IMR-90 (cell line): Measurements from ENCODE around the gene NAA35. TPM values are rescaled to one million over a fixed set of nuclear protein-coding genes. Genes with fewer than 3 reads are reported as not detected.

Source experiments
- ATAC-seq: fragments of 200-7000 bp; cut with Tn5 transposase; 2 replicates; pipeline ENCODE4 v1.9.1; 2020; ENCODE audit warnings: low read depth, mild to moderate bottlenecking, moderate library complexity
- BruUV-seq: library from RNA; stranded (reverse); fragments of 400-500 nt; replicated peaks from 2 replicates; lab custom pipeline; 2021; lab: Mats Ljungman, UMichigan
- CTCF ChIA-PET: fragments of 300-600 bp; formaldehyde crosslinking; extraction: SDS; loops from one replicate; lab custom pipeline; 2021; ENCODE audit warnings: antibody characterized with exemption; lab: Yijun Ruan, JAX
- POLR2A ChIA-PET: fragments of 300-600 bp; sonication (Branson Sonifier 250); formaldehyde crosslinking; loops from one replicate; lab custom pipeline; 2022; ENCODE audit warnings: antibody characterized with exemption; ENCODE audit not compliant: unreplicated experiment; lab: Charles Lee
- DNase-seq: peaks from one replicate; pipeline ENCODE4 v3.0.0; 2013
- H2AFZ ChIP-seq: replicated peaks from 2 replicates; pipeline ENCODE3; 2013; ENCODE audit warnings: low read length, mild to moderate bottlenecking; ENCODE audit not compliant: poor library complexity
- H2AK5ac ChIP-seq: 2 replicates; pipeline ENCODE4 v1.6.1; 2013; ENCODE audit warnings: low read depth, low read length, inconsistent platforms
- H2AK9ac ChIP-seq: replicated peaks from 2 replicates; pipeline ENCODE3; 2013; ENCODE audit warnings: mild to moderate bottlenecking, low read depth, low read length, moderate library complexity; ENCODE audit not compliant: poor library complexity
- H2BK120ac ChIP-seq: 2 replicates; pipeline ENCODE4 v1.6.1; 2013; ENCODE audit warnings: low read depth, low read length, inconsistent platforms
- H2BK15ac ChIP-seq: 3 replicates; pipeline ENCODE4 v1.6.1; 2013; ENCODE audit warnings: low read depth, low read length, inconsistent platforms
- H2BK20ac ChIP-seq: 2 replicates; pipeline ENCODE4 v1.6.1; 2013; ENCODE audit warnings: low read depth, mild to moderate bottlenecking, inconsistent platforms, low read length, moderate library complexity
- H2BK5ac ChIP-seq: 2 replicates; pipeline ENCODE4 v1.6.1; 2013; ENCODE audit warnings: mild to moderate bottlenecking, low read depth, low read length, inconsistent platforms; ENCODE audit not compliant: poor library complexity, severe bottlenecking
- H3K14ac ChIP-seq: replicated peaks from 2 replicates; pipeline ENCODE4 v1.6.1; 2013; ENCODE audit warnings: low read depth, low read length, inconsistent platforms
- H3K18ac ChIP-seq: 2 replicates; pipeline ENCODE4 v1.6.1; 2013; ENCODE audit warnings: low read depth, low read length, control low read depth
- H3K23ac ChIP-seq: 2 replicates; pipeline ENCODE4 v1.6.1; 2013; ENCODE audit warnings: low read depth, low read length, inconsistent platforms
- H3K27ac ChIP-seq: 2 replicates; pipeline ENCODE4 v1.5.1; 2013; ENCODE audit warnings: mild to moderate bottlenecking, control low read depth, low read length; ENCODE audit not compliant: insufficient read depth
- H3K27me3 ChIP-seq: 2 replicates; pipeline ENCODE4 v1.6.1; 2013; ENCODE audit warnings: low read length; ENCODE audit not compliant: control insufficient read depth, insufficient read depth
- H3K36me3 ChIP-seq: 2 replicates; pipeline ENCODE4 v1.6.1; 2013; ENCODE audit warnings: low read length, mixed read lengths; ENCODE audit not compliant: control insufficient read depth, insufficient read depth
- H3K4ac ChIP-seq: 2 replicates; pipeline ENCODE4 v1.6.1; 2013; ENCODE audit warnings: low read depth, low read length, inconsistent platforms
- H3K4me1 ChIP-seq: 2 replicates; pipeline ENCODE4 v1.6.1; 2013; ENCODE audit warnings: low read length, mixed read lengths; ENCODE audit not compliant: control insufficient read depth, insufficient read depth
- H3K4me2 ChIP-seq: 2 replicates; pipeline ENCODE4 v1.6.1; 2013; ENCODE audit warnings: low read depth, mild to moderate bottlenecking, control low read depth, low read length, moderate library complexity
- H3K4me3 ChIP-seq: 2 replicates; pipeline ENCODE4 v1.5.1; 2013; ENCODE audit warnings: low read depth, mild to moderate bottlenecking, control low read depth, low read length, moderate library complexity; ENCODE audit not compliant: insufficient read depth
- H3K56ac ChIP-seq: 2 replicates; pipeline ENCODE4 v1.6.1; 2013; ENCODE audit warnings: low read length, inconsistent platforms; ENCODE audit not compliant: insufficient read depth; ENCODE audit errors: extremely low read depth
- H3K79me1 ChIP-seq, 2 experiments: 2 replicates each; pipeline ENCODE4 v1.6.1; 2013; ENCODE audit warnings: low read length in 2 of 2, inconsistent platforms in 1 of 2, low read depth in 1 of 2
- H3K9ac ChIP-seq: 2 replicates; pipeline ENCODE4 v1.6.1; 2013; ENCODE audit warnings: low read depth, low read length, control low read depth
- H3K9me1 ChIP-seq: 2 replicates; pipeline ENCODE4 v1.6.1; 2013; ENCODE audit warnings: low read length, inconsistent platforms; ENCODE audit not compliant: insufficient read depth
- H3K9me3 ChIP-seq: 2 replicates; pipeline ENCODE4 v1.6.1; 2013; ENCODE audit warnings: low read length; ENCODE audit not compliant: control insufficient read depth, insufficient read depth
- H4K20me1 ChIP-seq: 2 replicates; pipeline ENCODE4 v1.6.1; 2013; ENCODE audit warnings: low read length, inconsistent platforms; ENCODE audit not compliant: insufficient read depth
- H4K5ac ChIP-seq: 2 replicates; pipeline ENCODE4 v1.6.1; 2013; ENCODE audit warnings: mild to moderate bottlenecking, low read depth, low read length, control low read depth
- H4K8ac ChIP-seq, 2 experiments: 2 replicates each; pipeline ENCODE4 v1.6.1; 2013; ENCODE audit warnings: low read depth in 2 of 2, low read length in 2 of 2, control low read depth in 1 of 2, inconsistent platforms in 1 of 2
- H4K91ac ChIP-seq: 2 replicates; pipeline ENCODE4 v1.6.1; 2013; ENCODE audit warnings: low read depth, low read length, inconsistent platforms; ENCODE audit not compliant: insufficient read depth
- BHLHE40 ChIP-seq: fragments of 150-350 bp; IDR thresholded peaks from 2 replicates; pipeline ENCODE4 v1.6.1; 2016; ENCODE audit warnings: mild to moderate bottlenecking, low read depth, low read length
- MAZ ChIP-seq: IDR thresholded peaks from 2 replicates; pipeline ENCODE4 v1.6.1; 2012; ENCODE audit warnings: low read depth, mild to moderate bottlenecking, low read length, improper control_type of control experiment, moderate library complexity, borderline replicate concordance
- MXI1 ChIP-seq: IDR thresholded peaks from 2 replicates; pipeline ENCODE4 v1.6.1; 2012; ENCODE audit warnings: low read depth, mild to moderate bottlenecking, low read length, moderate library complexity, borderline replicate concordance
- RAD21 ChIP-seq: IDR thresholded peaks from 2 replicates; pipeline ENCODE4 v1.6.1; 2012; ENCODE audit warnings: low read length, improper control_type of control experiment
- RFX5 ChIP-seq: IDR thresholded peaks from 2 replicates; pipeline ENCODE4 v1.8.0; 2012; ENCODE audit warnings: low read depth, mild to moderate bottlenecking, low read length, moderate library complexity
- SMC3 ChIP-seq: fragments of 150-350 bp; IDR thresholded peaks from 2 replicates; pipeline ENCODE4 v1.6.1; 2016; ENCODE audit warnings: low read depth, mild to moderate bottlenecking, antibody characterized with exemption, low read length, moderate library complexity
- WGBS, 2 experiments: methylation state at CpG; one replicate each; pipeline versions ENCODE4 v1.1.5 to v1.1.7; 2013; ENCODE audit warnings: missing lambda C conversion rate in 2 of 2; ENCODE audit not compliant: insufficient read length in 1 of 2; ENCODE audit errors: extremely low coverage in 2 of 2; 5-methylcytosine and 5-hydroxymethylcytosine counted together
- dilution Hi-C: fragments of 300-500 bp; cut with HindIII; formaldehyde crosslinking; loops from one replicate; pipeline ENCODE4 v1.14.3; 2018; ENCODE audit warnings: low sequenced_read_pairs; ENCODE audit not compliant: unreplicated experiment
- in situ Hi-C: fragments of 300-500 bp; cut with MboI; formaldehyde crosslinking; loops from 3 replicates; pipeline ENCODE4 v1.14.3; 2019; ENCODE audit warnings: low sequenced_read_pairs, inconsistent platforms, mixed read lengths
- intact Hi-C: fragments of 100-400 bp; cut with micrococcal nuclease; formaldehyde crosslinking; loops from 2 replicates; pipeline ENCODE4 v1.10.0; 2022
- polyA plus RNA-seq, 3 experiments: library from polyadenylated mRNA; depleted of rRNA; stranded (reverse); fragments of >200 nt; gene quantifications; 2 replicates each; pipeline ENCODE4 v1.2.3, GENCODE V29; 2012; ENCODE audit warnings: low replicate concordance in 1 of 3
- total RNA-seq: library from RNA; depleted of rRNA; stranded (reverse); fragments of >200 nt; gene quantifications from 2 replicates; pipeline ENCODE4 v1.2.3, GENCODE V29; 2012
- TF ChIP-seq, protein P1 (sequence below): fragments of 150-350 bp; IDR thresholded peaks from 2 replicates; pipeline ENCODE4 v1.6.1; 2016; ENCODE audit warnings: low read depth, mild to moderate bottlenecking, low read length, moderate library complexity, borderline replicate concordance

NAA35 gene
- total and polyA plus RNA-seq, 2 of the 4 experiments (the other 2 are of a cell fraction), result 13.1 to 16.5 TPM

GRCh38 chr9:85984457-85984856 is 43.5 kb downstream of the NAA35 start:
- Histone ChIP-seq H3K4me1 (no peaks in the 10 kb centered on the region), H2AFZ (no peak overlapping the region), H3K4ac (no peak overlapping the region), H4K20me1 (no peaks in the 10 kb centered on the region), H2AK5ac (no peak overlapping the region), H3K27me3 (no peaks in the 10 kb centered on the region), H3K4me2 (no peak overlapping the region), H2BK5ac (no peak overlapping the region), H3K18ac (no peak overlapping the region), H2AK9ac (no peak overlapping the region), H3K9me1 (no peaks in the 10 kb centered on the region), H3K4me3 (no peak overlapping the region), H2BK15ac (no peak overlapping the region), H3K9ac (no peak overlapping the region), H4K8ac (no peak overlapping the region), H3K79me1 (peaks cover 0 to 4% of the 10 kb centered on the region in 2 experiments; a peak in 1 of 4 replicates), H4K91ac (no peak overlapping the region), H3K27ac (no peak overlapping the region), H3K36me3 (peaks cover 11% of the 10 kb centered on the region), H3K14ac (no peak overlapping the region), H4K5ac (no peak overlapping the region), H3K56ac (no peak overlapping the region), H3K9me3 (no peaks in the 10 kb centered on the region), H2BK120ac (no peak overlapping the region), H3K23ac (no peak overlapping the region), H2BK20ac (no peak overlapping the region)
- no CpG with 5 or more reads among the region's 2 CpGs for whole genome bisulfite sequencing, 2 experiments
- ChIA-PET CTCF (interaction anchor here (0.9 kb wide), 1 partner anchor 284 kb away, joined by 3 read pairs; no protein-coding TSS in a partner anchor), POLR2A (no interaction called here)
- BruUV-seq, result no TSS peak
- in situ Hi-C loops (no loop called here), dilution Hi-C loops (no loop called here), intact Hi-C loops (loop anchor here (5.0 kb wide), 1 partner anchor 33 kb away; no protein-coding TSS in a partner anchor)
- DNase-seq, result no peak
- TF ChIP-seq MXI1, result no peak
- TF ChIP-seq SMC3, result no peak
- TF ChIP-seq, protein P1, sequence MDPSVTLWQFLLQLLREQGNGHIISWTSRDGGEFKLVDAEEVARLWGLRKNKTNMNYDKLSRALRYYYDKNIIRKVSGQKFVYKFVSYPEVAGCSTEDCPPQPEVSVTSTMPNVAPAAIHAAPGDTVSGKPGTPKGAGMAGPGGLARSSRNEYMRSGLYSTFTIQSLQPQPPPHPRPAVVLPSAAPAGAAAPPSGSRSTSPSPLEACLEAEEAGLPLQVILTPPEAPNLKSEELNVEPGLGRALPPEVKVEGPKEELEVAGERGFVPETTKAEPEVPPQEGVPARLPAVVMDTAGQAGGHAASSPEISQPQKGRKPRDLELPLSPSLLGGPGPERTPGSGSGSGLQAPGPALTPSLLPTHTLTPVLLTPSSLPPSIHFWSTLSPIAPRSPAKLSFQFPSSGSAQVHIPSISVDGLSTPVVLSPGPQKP, result no peak
- no peak for TF ChIP-seq RFX5
- TF ChIP-seq RAD21, result no peak
- no peak for TF ChIP-seq MAZ
- no peak for TF ChIP-seq BHLHE40
- ATAC-seq, result no peak
